Activated B cell treated with CpG ODN at 0.5 μM for 24 hours (primary cell): ENCODE data around the gene DYNC2H1. TPM values are rescaled to one million over a fixed set of nuclear protein-coding genes. Genes with fewer than 3 reads are reported as not detected.

Source experiments
- ATAC-seq: fragments of 200-7000 bp; cut with Tn5 transposase; one replicate; pipeline ENCODE4 v1.10.0; 2021; ENCODE audit warnings: low read depth, mild to moderate bottlenecking, moderate library complexity
- CTCF ChIA-PET: fragments of 350-600 bp; sonication (Branson Sonifier 250); formaldehyde crosslinking; loops from one replicate; lab custom pipeline; 2021; ENCODE audit warnings: antibody characterized with exemption; lab: Charles Lee
- POLR2A ChIA-PET: fragments of 350-600 bp; sonication (Branson Sonifier 250); formaldehyde crosslinking; loops from one replicate; lab custom pipeline; 2021; ENCODE audit warnings: antibody characterized with exemption; lab: Charles Lee
- DNase-seq: peaks from one replicate; pipeline ENCODE4 v3.0.0; 2022
- H3K27ac Mint-ChIP-seq: one replicate; pipeline ENCODE4 v1.8.0; 2020; ENCODE audit warnings: mixed read lengths
- H3K27me3 Mint-ChIP-seq: one replicate; pipeline ENCODE4 v1.8.0; 2021; ENCODE audit warnings: mixed read lengths
- H3K36me3 Mint-ChIP-seq: one replicate; pipeline ENCODE4 v1.8.0; 2021; ENCODE audit warnings: low read depth, mixed read lengths
- H3K4me1 Mint-ChIP-seq: one replicate; pipeline ENCODE4 v1.8.0; 2021; ENCODE audit warnings: mixed read lengths
- H3K4me3 Mint-ChIP-seq: one replicate; pipeline ENCODE4 v1.8.0; 2020; ENCODE audit warnings: mild to moderate bottlenecking, mixed read lengths
- H3K9me3 Mint-ChIP-seq: one replicate; pipeline ENCODE4 v1.8.0; 2020; ENCODE audit warnings: mixed read lengths
- CTCF ChIP-seq: fragments of 200-600 bp; IDR thresholded peaks from one replicate; pipeline ENCODE4 v1.8.0; 2022; ENCODE audit warnings: antibody characterized with exemption, mild to moderate bottlenecking
- intact Hi-C: fragments of 100-400 bp; cut with micrococcal nuclease; formaldehyde crosslinking; loops from one replicate; pipeline ENCODE4 v1.15.1; 2024
- total RNA-seq: library from RNA; stranded (reverse); gene quantifications from 2 replicates; pipeline ENCODE4 v1.2.3, GENCODE V29; 2022

Gene DYNC2H1
- total RNA-seq, 1 donor from 2014 or later: 3.2 TPM

DNA sequence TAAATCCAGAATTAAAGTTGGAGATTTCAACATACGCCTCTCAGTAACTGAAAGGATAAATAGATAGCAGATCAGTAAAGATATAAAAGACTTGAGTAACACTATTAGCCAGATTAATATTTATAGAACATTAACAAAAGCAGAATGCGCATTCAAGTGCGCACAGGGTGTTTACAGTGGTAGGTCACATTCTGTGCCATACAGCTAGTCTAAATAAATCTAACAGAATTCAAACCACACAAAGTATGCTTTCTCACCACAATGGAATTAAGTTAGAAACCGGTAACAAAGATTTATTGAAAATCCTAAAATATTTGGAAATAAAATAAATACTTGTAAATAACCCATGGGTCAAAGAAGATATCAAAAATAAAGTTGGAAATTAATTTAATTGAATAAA is 341.0 kb downstream of the DYNC2H1 start:
- Mint-ChIP-seq H3K9me3 (no peaks in the 10 kb centered on the region), H3K27ac (no peak overlapping the region), H3K27me3 (no peaks in the 10 kb centered on the region), H3K4me1 (no peaks in the 10 kb centered on the region), H3K36me3 (no peaks in the 10 kb centered on the region), H3K4me3 (no peak overlapping the region)
- no peak for TF ChIP-seq CTCF
- ChIA-PET POLR2A (no interaction called here), CTCF (no interaction called here)
- ATAC-seq (no peak), DNase-seq (no peak)
- intact Hi-C loops: no loop called here

DNA sequence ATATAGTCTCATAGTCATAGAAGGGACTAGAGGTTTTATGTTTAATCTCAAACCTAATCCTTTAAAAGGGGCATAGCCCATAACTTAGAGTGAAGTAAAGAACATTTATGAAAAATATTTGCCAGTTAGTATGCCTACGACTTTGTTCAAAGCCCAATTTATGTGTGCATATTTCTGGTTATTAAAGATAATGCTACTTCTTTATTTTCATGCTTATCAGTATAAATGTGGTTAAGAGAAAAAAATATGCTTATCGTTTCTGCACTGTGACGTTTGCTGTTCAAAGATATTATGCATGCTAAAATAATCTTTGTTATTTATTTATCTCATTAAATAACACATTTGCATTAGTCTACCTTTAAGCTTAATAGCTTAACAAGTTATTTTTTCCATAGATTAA is 343.9 kb downstream of the DYNC2H1 start:
- Mint-ChIP-seq H3K4me3 (no peak overlapping the region), H3K27ac (no peak overlapping the region), H3K36me3 (no peaks in the 10 kb centered on the region), H3K9me3 (no peaks in the 10 kb centered on the region), H3K4me1 (no peaks in the 10 kb centered on the region), H3K27me3 (no peaks in the 10 kb centered on the region)
- ChIA-PET POLR2A (no interaction called here), CTCF (no interaction called here)
- intact Hi-C loops: no loop called here
- DNase-seq: no peak
- TF ChIP-seq CTCF: no peak
- no peak for ATAC-seq

DNA sequence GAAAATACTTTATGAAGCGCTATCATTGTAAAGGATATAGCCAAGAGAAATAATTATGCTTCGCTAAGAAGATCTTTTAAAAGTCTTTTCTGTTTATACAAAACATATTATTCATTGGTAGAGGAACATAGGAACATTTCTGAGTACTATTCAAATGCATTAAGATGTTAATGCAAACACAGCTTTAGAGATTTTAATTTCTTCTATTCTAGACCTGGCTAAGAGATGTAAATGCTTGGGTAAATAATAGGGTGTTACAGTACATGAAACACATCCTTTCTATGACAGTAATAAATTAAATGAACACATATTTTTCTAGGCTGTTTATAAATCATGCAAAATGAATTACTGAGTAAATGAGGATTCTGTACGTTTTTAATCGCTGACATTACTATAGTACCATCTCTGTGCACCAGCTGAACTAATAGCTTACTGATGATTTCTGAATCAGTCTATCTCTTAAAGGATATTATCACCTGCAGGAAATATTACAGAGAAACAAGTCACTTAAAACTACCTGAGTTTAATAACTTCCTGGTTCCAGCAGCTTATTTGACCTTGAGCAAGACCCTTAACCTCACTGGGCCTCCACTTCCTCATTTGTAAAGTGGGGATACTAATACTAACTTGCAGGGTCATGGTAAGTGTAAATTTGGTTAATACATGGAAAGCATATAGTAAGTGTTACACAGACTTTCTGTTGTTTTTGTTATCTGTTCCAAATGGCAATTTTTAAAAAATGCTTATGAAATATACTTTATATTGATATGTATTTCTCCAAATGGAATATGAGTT is 344.9 kb downstream of the DYNC2H1 start:
- Mint-ChIP-seq H3K4me1 (no peaks in the 10 kb centered on the region), H3K27me3 (no peaks in the 10 kb centered on the region), H3K9me3 (no peaks in the 10 kb centered on the region), H3K27ac (no peak overlapping the region), H3K4me3 (no peak overlapping the region), H3K36me3 (no peaks in the 10 kb centered on the region)
- DNase-seq: no peak
- no peak for TF ChIP-seq CTCF
- ATAC-seq: no peak
- intact Hi-C loops: no loop called here
- ChIA-PET CTCF (no interaction called here), POLR2A (no interaction called here)

GRCh38 chr11:103464420-103464819 is 355.2 kb downstream of the DYNC2H1 start:
- no peak for DNase-seq
- Mint-ChIP-seq H3K4me1 (no peaks in the 10 kb centered on the region), H3K9me3 (no peaks in the 10 kb centered on the region), H3K27ac (no peak overlapping the region), H3K27me3 (no peaks in the 10 kb centered on the region), H3K36me3 (no peaks in the 10 kb centered on the region), H3K4me3 (no peak overlapping the region)
- ATAC-seq: no peak
- CTCF ChIA-PET: no interaction called here
- POLR2A ChIA-PET: no interaction called here
- no peak for TF ChIP-seq CTCF
- intact Hi-C loops: no loop called here

DNA sequence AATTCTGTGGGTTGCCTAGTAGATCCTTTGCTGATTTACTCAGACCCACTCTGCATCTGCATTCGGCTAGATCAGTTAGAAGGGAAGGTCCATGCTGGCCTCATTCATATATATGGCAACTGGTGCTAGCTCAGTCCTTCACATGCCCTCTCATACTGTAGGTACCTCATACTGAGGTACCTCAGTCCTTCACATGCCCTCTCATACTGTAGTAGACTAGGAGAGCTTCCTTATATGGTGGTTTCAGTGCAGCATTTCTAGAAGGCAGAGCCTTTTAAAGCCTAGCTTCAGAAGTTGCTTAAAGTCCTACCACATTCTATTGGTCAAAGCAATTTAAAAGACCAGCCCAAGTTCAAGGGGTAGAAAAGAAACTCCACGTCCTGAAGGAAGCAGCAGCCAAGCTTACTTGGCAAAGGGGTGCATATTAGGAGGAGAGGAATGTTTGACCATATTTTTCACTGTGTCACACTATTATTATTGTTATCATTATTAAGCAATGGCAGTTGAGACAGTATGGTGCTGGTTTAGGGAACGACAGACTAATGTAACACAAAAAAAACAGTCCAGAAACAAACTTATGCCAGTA is 356.4 kb downstream of the DYNC2H1 start:
- H3K4me3 Mint-ChIP-seq: no peak overlapping the region
- POLR2A ChIA-PET: no interaction called here
- no peaks in the 10 kb centered on the region for H3K27me3 Mint-ChIP-seq

More for the DNA sequence above, 356.4 kb downstream of the DYNC2H1 start:
- ATAC-seq (no peak), DNase-seq (no peak)
- no peaks in the 10 kb centered on the region for H3K36me3 Mint-ChIP-seq
- no peak overlapping the region for H3K27ac Mint-ChIP-seq
- H3K4me1 Mint-ChIP-seq: no peaks in the 10 kb centered on the region
- intact Hi-C loops: no loop called here
- H3K9me3 Mint-ChIP-seq: no peaks in the 10 kb centered on the region
- CTCF ChIA-PET: no interaction called here
- TF ChIP-seq CTCF: no peak
